OCI-LY7 (cell line): ENCODE data around the gene TMEM109.

Experiments
- CTCF ChIP-seq: fragments of 200-600 bp; sonication (generic); conservative IDR thresholded peaks from 2 replicates; pipeline ENCODE4 v1.5.1; 2014; ENCODE audit warnings: mild to moderate bottlenecking, antibody characterized with exemption, low read length, moderate library complexity, mixed read lengths
- EZH2phosphoT487 ChIP-seq: fragments of 200-600 bp; sonication (generic); IDR thresholded peaks from 2 replicates; pipeline ENCODE4 v1.6.1; 2018; ENCODE audit warnings: low read depth, borderline replicate concordance, mild to moderate bottlenecking, mixed run types, antibody characterized with exemption, low read length, moderate library complexity, mixed read lengths

GRCh38 chr11:60910711-60911380, 3.1 kb upstream of the TMEM109 start:
- peak; percentile 46 for TF ChIP-seq CTCF
- TF ChIP-seq EZH2phosphoT487: no peak
